ENCODE results near the gene RADIL. TPM values are rescaled to one million over a fixed set of nuclear protein-coding genes. Genes with fewer than 3 reads are reported as not detected.
"Not testable (repeated sequence)": the region's sequence is repeated elsewhere in the genome, so short reads cannot be mapped to it uniquely, and the experiment has no call there.

RADIL gene
- total RNA-seq, 1 experiment from 2014 or later = not detected

GRCh38 chr7:4794591-4795350, 88.7 kb downstream of the RADIL start:
- Mint-ChIP-seq H3K4me1 (ENCODE audit: insufficient read depth, unreplicated experiment) (no peaks in the 10 kb centered on the region), H3K36me3 (ENCODE audit: insufficient read depth, unreplicated experiment) (peaks cover 26% of the 10 kb centered on the region), H3K27me3 (ENCODE audit: insufficient read depth, unreplicated experiment) (no peaks in the 10 kb centered on the region), H3K27ac (ENCODE audit: low read depth, unreplicated experiment) (no peak overlapping the region), H3K9me3 (ENCODE audit: unreplicated experiment) (no peaks in the 10 kb centered on the region), H3K4me3 (ENCODE audit: unreplicated experiment) (no peak overlapping the region)
- no peak for TF ChIP-seq CTCF (IDR thresholded peaks at IDR 0.05; ENCODE audit: unreplicated experiment)
- intact Hi-C loops (cut with micrococcal nuclease) = no loop called here
- ChIA-PET POLR2A (interaction anchor here (1.3 kb wide), 1 partner anchor 19 kb away, joined by 4 read pairs; the partner anchor contains the start of gene AP5Z1), CTCF (interaction anchor here (0.7 kb wide), 1 partner anchor 654 kb away, joined by 4 read pairs; no protein-coding TSS in a partner anchor)
- DNase-seq (ENCODE audit: unreplicated experiment) = no peak
- BruUV-seq (replicated peaks) = TSS peak; percentile 15

GRCh38 chr7:4794171-4794570, 89.3 kb downstream of the RADIL start:
- H3K9me3 Mint-ChIP-seq (ENCODE audit: unreplicated experiment); DNase-seq (ENCODE audit: unreplicated experiment); intact Hi-C loops (cut with micrococcal nuclease); H3K4me1 Mint-ChIP-seq (ENCODE audit: insufficient read depth, unreplicated experiment); H3K27me3 Mint-ChIP-seq (ENCODE audit: insufficient read depth, unreplicated experiment); BruUV-seq (replicated peaks); H3K27ac Mint-ChIP-seq (ENCODE audit: low read depth, unreplicated experiment); POLR2A ChIA-PET; H3K4me3 Mint-ChIP-seq (ENCODE audit: unreplicated experiment): not testable (repeated sequence)
- CTCF ChIA-PET = interaction anchor here (0.7 kb wide), 1 partner anchor 293 kb away, joined by 4 read pairs; no protein-coding TSS in a partner anchor
- H3K36me3 Mint-ChIP-seq (ENCODE audit: insufficient read depth, unreplicated experiment) = peaks cover 22% of the 10 kb centered on the region

GRCh38 chr7:4793385-4793993, 90.0 kb downstream of the RADIL start:
- H3K27ac Mint-ChIP-seq (ENCODE audit: low read depth, unreplicated experiment); intact Hi-C loops (cut with micrococcal nuclease); BruUV-seq (replicated peaks); H3K27me3 Mint-ChIP-seq (ENCODE audit: insufficient read depth, unreplicated experiment); H3K4me3 Mint-ChIP-seq (ENCODE audit: unreplicated experiment); DNase-seq (ENCODE audit: unreplicated experiment); H3K4me1 Mint-ChIP-seq (ENCODE audit: insufficient read depth, unreplicated experiment); H3K9me3 Mint-ChIP-seq (ENCODE audit: unreplicated experiment); POLR2A ChIA-PET: not testable (repeated sequence)
- peaks cover 22% of the 10 kb centered on the region for H3K36me3 Mint-ChIP-seq (ENCODE audit: insufficient read depth, unreplicated experiment)
- CTCF ChIA-PET = interaction anchor here (0.6 to 0.7 kb wide), 2 partner anchors 293 to 294 kb away, joined by 3 to 4 read pairs; no protein-coding TSS in a partner anchor

- intact Hi-C loops (cut with micrococcal nuclease) = no loop called here
- no peak for TF ChIP-seq CTCF (IDR thresholded peaks at IDR 0.05; ENCODE audit: unreplicated experiment)
- ChIA-PET CTCF (interaction anchor here (0.6 kb wide), 1 partner anchor 294 kb away, joined by 3 read pairs; no protein-coding TSS in a partner anchor), POLR2A (interaction anchor here (0.5 kb wide), 1 partner anchor 1191 kb away, joined by 3 read pairs; no protein-coding TSS in a partner anchor)
- peaks cover 22% of the 10 kb centered on the region for H3K36me3 Mint-ChIP-seq (ENCODE audit: insufficient read depth, unreplicated experiment)
- H3K27ac Mint-ChIP-seq (ENCODE audit: low read depth, unreplicated experiment) = no peak overlapping the region
- H3K4me3 Mint-ChIP-seq (ENCODE audit: unreplicated experiment) = no peak overlapping the region
- H3K27me3 Mint-ChIP-seq (ENCODE audit: insufficient read depth, unreplicated experiment) = no peaks in the 10 kb centered on the region
- DNase-seq (ENCODE audit: unreplicated experiment) = no peak
- H3K9me3 Mint-ChIP-seq (ENCODE audit: unreplicated experiment) = no peaks in the 10 kb centered on the region
- BruUV-seq (replicated peaks) = no TSS peak
- peaks cover 3% of the 10 kb centered on the region for H3K4me1 Mint-ChIP-seq (ENCODE audit: insufficient read depth, unreplicated experiment)
These were observed 90.9 kb downstream of the RADIL start for GRCh38 chr7:4792537-4793126.

Measured in MCF 10A (cell line).